ENCODE data around the gene PIP4K2C. TPM values are rescaled to one million over a fixed set of nuclear protein-coding genes. Genes with fewer than 3 reads are reported as not detected.
"Not testable (repeated sequence)": the region's sequence is repeated elsewhere in the genome, so short reads cannot be mapped to it uniquely, and the experiment has no call there.

PIP4K2C gene
- total RNA-seq, 1 donor from 2014 or later, result 46.3 TPM

DNA sequence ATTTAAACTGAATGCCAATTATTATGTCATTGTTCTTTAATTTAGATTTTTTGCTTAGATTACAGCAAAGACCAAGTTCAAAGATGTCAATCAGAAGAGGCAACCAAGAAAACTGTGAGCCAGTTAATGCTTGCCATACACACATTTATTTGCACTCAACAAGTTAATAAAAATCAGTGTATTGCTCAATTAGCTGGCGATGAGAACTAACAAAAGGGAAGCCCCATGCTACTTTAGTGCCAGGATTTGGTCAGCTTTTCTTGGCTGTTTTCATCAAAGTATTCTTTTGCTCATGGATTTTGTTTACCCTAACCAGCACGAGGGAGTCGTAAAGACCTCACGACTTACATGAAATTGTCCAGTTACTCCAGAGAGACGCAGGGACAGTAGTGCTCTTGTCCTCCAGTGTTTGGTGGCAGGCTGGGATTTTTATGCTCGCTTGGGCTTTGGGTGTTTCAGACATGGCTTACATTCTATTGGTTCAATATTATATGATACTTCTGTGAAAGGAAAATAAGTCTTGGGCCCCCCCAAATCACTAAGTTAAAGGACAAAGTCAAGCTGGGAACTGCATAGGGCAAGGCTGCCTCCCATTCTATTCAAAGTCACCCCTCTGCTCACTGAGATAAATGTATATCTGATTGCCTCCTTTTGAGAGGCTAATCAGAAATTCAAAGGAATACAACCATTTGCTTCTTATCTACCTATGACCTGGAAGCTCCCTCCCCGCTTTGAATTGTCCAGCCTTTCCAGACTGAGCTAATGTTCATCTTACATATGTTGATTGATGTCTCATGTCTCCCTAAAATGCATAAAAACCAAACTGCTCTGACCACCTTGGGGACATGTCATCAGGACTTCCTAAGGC is 49.4 kb downstream of the PIP4K2C start:
- no peak overlapping the region for H3K4me3 ChIP-seq (ENCODE audit: low read depth, low read length)
- TF ChIP-seq, protein P1, sequence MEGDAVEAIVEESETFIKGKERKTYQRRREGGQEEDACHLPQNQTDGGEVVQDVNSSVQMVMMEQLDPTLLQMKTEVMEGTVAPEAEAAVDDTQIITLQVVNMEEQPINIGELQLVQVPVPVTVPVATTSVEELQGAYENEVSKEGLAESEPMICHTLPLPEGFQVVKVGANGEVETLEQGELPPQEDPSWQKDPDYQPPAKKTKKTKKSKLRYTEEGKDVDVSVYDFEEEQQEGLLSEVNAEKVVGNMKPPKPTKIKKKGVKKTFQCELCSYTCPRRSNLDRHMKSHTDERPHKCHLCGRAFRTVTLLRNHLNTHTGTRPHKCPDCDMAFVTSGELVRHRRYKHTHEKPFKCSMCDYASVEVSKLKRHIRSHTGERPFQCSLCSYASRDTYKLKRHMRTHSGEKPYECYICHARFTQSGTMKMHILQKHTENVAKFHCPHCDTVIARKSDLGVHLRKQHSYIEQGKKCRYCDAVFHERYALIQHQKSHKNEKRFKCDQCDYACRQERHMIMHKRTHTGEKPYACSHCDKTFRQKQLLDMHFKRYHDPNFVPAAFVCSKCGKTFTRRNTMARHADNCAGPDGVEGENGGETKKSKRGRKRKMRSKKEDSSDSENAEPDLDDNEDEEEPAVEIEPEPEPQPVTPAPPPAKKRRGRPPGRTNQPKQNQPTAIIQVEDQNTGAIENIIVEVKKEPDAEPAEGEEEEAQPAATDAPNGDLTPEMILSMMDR (IDR thresholded peaks at IDR 0.05; ENCODE audit: insufficient read depth, low read length, severe bottlenecking), result no peak
- DNase-seq (ENCODE audit: low read depth), result no peak
- peaks cover 2% of the 10 kb centered on the region for H3K27me3 ChIP-seq (ENCODE audit: control insufficient read depth, insufficient read depth, low read length)
- no peak for FAIRE-seq
- H3K36me3 ChIP-seq (ENCODE audit: control insufficient read depth, insufficient read depth, low read length), result no peaks in the 10 kb centered on the region

DNA sequence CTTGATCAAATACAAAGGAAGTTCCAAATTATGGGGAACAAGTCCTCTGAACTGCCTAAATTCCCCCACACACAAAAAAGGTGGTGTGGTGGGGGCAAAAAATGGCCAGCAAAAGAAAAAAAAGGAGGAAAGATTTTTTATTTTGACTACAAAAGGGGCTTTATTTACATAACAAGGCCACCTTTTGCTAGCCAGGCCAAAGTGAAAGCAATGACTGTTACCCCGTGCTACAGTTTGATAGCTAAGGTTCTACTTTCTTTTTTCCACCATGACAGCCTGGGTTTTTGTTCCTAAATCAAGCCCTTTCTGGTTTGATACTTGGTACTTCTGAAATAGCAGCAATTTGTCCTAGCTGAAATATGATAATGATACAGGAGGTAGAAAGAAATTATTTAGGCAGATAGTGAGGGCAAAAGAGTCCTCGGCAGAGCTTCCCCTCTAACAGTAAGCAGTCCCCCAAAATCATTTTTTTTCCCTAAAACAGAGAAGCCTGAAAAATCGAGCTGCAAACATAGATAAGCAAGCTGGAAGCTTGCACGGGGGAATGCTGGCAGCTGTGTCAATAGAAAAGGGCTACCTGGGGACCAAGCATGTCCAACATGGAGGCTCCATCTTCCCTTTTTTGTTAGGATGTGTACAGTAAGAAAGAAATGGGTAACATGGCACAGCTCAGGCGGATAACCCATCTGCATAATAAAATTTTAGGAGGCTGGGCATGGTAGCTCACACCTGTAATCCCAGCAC is 50.9 kb downstream of the PIP4K2C start:
- H3K4me3 ChIP-seq (ENCODE audit: low read depth, low read length), result no peak overlapping the region
- no peak for DNase-seq (ENCODE audit: low read depth)

DNA sequence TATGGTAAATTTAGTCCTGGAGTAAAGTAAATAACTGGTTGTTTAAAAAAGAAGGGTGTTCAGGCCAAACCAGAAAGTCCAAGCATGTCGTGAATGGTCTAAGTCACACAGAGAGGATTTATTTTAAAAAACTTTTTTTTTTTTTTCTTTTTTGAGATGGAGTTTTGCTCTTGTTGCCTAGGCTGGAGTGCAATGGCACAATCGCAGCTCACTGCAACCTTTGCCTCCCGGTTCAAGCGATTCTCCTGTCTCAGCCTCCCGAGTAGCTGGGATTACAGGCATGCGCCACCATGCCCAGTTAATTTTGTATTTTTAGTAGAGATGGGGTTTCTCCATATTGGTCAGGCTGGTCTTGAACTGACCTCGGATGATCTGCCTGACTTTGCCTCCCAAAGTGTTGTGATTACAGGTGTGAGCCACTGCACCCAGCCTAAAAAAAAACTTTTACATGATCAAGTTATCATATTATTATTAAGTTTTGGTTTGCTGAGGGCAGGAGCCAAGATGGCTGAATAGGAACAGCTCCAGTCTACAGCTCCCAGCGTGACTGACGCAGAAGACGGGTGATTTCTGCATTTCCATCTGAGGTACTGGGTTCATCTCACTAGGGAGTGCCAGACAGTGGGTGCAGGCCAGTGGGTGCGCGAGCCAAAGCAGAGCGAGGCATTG is 55.1 kb downstream of the PIP4K2C start:
- not testable (repeated sequence) for DNase-seq (ENCODE audit: low read depth); H3K4me3 ChIP-seq (ENCODE audit: low read depth, low read length); H3K27me3 ChIP-seq (ENCODE audit: control insufficient read depth, insufficient read depth, low read length); H3K36me3 ChIP-seq (ENCODE audit: control insufficient read depth, insufficient read depth, low read length); FAIRE-seq

More for the DNA sequence above, 50.9 kb downstream of the PIP4K2C start:
- H3K36me3 ChIP-seq (ENCODE audit: control insufficient read depth, insufficient read depth, low read length), result no peaks in the 10 kb centered on the region
- no peak for FAIRE-seq
- H3K27me3 ChIP-seq (ENCODE audit: control insufficient read depth, insufficient read depth, low read length), result peaks cover 2% of the 10 kb centered on the region
- TF ChIP-seq, protein P1 (IDR thresholded peaks at IDR 0.05; ENCODE audit: insufficient read depth, low read length, severe bottlenecking), result no peak

DNA sequence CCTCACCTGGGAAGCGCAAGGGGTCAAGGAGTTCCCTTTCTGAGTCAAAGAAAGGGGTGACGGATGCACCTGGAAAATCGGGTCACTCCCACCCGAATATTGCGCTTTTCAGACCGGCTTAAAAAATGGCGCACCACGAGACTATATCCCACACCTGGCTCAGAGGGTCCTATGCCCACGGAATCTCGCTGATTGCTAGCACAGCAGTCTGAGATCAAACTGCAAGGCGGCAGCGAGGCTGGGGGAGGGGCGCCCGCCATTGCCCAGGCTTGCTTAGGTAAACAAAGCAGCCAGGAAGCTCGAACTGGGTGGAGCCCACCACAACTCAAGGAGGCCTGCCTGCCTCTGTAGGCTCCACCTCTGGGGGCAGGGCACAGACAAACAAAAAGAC is 55.7 kb downstream of the PIP4K2C start:
- not testable (repeated sequence) for H3K27me3 ChIP-seq (ENCODE audit: control insufficient read depth, insufficient read depth, low read length); H3K36me3 ChIP-seq (ENCODE audit: control insufficient read depth, insufficient read depth, low read length); H3K4me3 ChIP-seq (ENCODE audit: low read depth, low read length); DNase-seq (ENCODE audit: low read depth); FAIRE-seq

Other genes with a start within 250 kb of the PIP4K2C start
- 5.5 and 6.4 TPM in 2 replicates for gene R3HDM2, start 160.1 kb upstream of the PIP4K2C start, total RNA-seq
- not detected in 2 replicates for gene INHBC, start 156.4 kb upstream of the PIP4K2C start, total RNA-seq
- gene INHBE, start 135.9 kb upstream of the PIP4K2C start, total RNA-seq, result 0.26 and 1.3 TPM in 2 replicates
- gene GLI1, start 131.4 kb upstream of the PIP4K2C start, total RNA-seq, result under 0.01 and 0.26 TPM in 2 replicates
- gene ARHGAP9, start 111.3 kb upstream of the PIP4K2C start, total RNA-seq, result not detected in 2 replicates
- 374 and 477 TPM in 2 replicates for gene MARS1, start 103.1 kb upstream of the PIP4K2C start, total RNA-seq
- gene DDIT3, start 70.7 kb upstream of the PIP4K2C start, total RNA-seq, result 213 and 231 TPM in 2 replicates
- 5.0 and 5.1 TPM in 2 replicates for gene MBD6, start 68.4 kb upstream of the PIP4K2C start, total RNA-seq
- 65.8 and 87.9 TPM in 2 replicates for gene DCTN2, start 44.0 kb upstream of the PIP4K2C start, total RNA-seq
- gene KIF5A, start 41.1 kb upstream of the PIP4K2C start, total RNA-seq, result under 0.01 and 0.26 TPM in 2 replicates
- 1.5 and 3.7 TPM in 2 replicates for gene DTX3, start 13.6 kb downstream of the PIP4K2C start, total RNA-seq
- 0.26 and 0.53 TPM in 2 replicates for gene ARHGEF25, start 20.2 kb downstream of the PIP4K2C start, total RNA-seq
- 0.13 TPM in 1 of 2 replicates, not detected in the other for gene B4GALNT1, start 42.0 kb downstream of the PIP4K2C start, total RNA-seq
- 182 and 405 TPM in 2 replicates for gene OS9, start 102.9 kb downstream of the PIP4K2C start, total RNA-seq
- under 0.01 TPM in 2 replicates for gene AGAP2, start 147.6 kb downstream of the PIP4K2C start, total RNA-seq
- gene TSPAN31, start 153.8 kb downstream of the PIP4K2C start, total RNA-seq, result 100 and 109 TPM in 2 replicates
- 61.3 and 113 TPM in 2 replicates for gene CDK4, start 161.1 kb downstream of the PIP4K2C start, total RNA-seq
- 6.3 and 8.1 TPM in 2 replicates for gene MARCHF9, start 163.9 kb downstream of the PIP4K2C start, total RNA-seq
- 0.77 and 3.9 TPM in 2 replicates for gene CYP27B1, start 175.9 kb downstream of the PIP4K2C start, total RNA-seq
- gene METTL1, start 180.9 kb downstream of the PIP4K2C start, total RNA-seq, result 2.8 and 5.8 TPM in 2 replicates
- 4.5 and 7.1 TPM in 2 replicates for gene EEF1AKMT3, start 181.4 kb downstream of the PIP4K2C start, total RNA-seq
- gene TSFM, start 191.6 kb downstream of the PIP4K2C start, total RNA-seq, result 15.7 and 17.9 TPM in 2 replicates
- gene AVIL, start 227.5 kb downstream of the PIP4K2C start, total RNA-seq, result 0.79 and 1.9 TPM in 2 replicates

All from bronchial epithelial cell (primary cell).